K562 (cell line): ENCODE data around the gene ADARB2. TPM values are rescaled to one million over a fixed set of nuclear protein-coding genes. Genes with fewer than 3 reads are reported as not detected.

Experiments used
- ATAC-seq: fragments of 200-7000 bp; cut with Tn5 transposase; 3 replicates; pipeline ENCODE4 v1.9.1; 2020; ENCODE audit warnings: moderate library complexity
- BruUV-seq: library from RNA; stranded (reverse); fragments of 400-500 nt; replicated peaks from 2 replicates; lab custom pipeline; 2021; lab: Mats Ljungman, UMichigan
- CTCF ChIA-PET: fragments of 300-600 bp; formaldehyde crosslinking; extraction: SDS; loops from one replicate; lab custom pipeline; 2021; ENCODE audit warnings: low intra/inter-chr PET ratio; lab: Yijun Ruan, JAX
- POLR2A ChIA-PET: fragments of 300-600, 350-650 bp; sonication (Branson Sonifier 250); formaldehyde crosslinking; extraction: SDS; loops from one replicate; lab custom pipeline; 2021; ENCODE audit warnings: antibody characterized with exemption, inconsistent platforms; lab: Yijun Ruan, JAX
- DNase-seq, 4 experiments: peaks; one replicate each; pipeline versions ENCODE4 v3.0.0 to v3.0.0-alpha.2; 2011 to 2018; ENCODE audit warnings: low spot score in 3 of 4, mixed read lengths in 3 of 4; ENCODE audit errors: extremely low read depth in 1 of 4
- FAIRE-seq: peaks from 2 replicates; lab custom pipeline; 2011; peaks lifted over from hg19 to GRCh38; lab: Jason Lieb, UNC
- H2AFZ ChIP-seq: 2 replicates; pipeline ENCODE4 v1.6.0; 2011; ENCODE audit warnings: low read depth, low read length, control low read depth, inconsistent platforms
- H3K27ac ChIP-seq: fragments of 200-600 bp; 3 replicates; pipeline ENCODE4 v1.8.0; 2011; ENCODE audit warnings: low read depth, mild to moderate bottlenecking, control low read depth, inconsistent platforms, low read length, moderate library complexity, mixed read lengths; ENCODE audit errors: extremely low read depth
- H3K27me3 ChIP-seq, 2 experiments: fragments of 300-600 bp in 1 of 2; 2 replicates in 1 of 2; 3 replicates in 1 of 2; pipeline versions ENCODE4 v1.6.0 to v1.8.0; 2011; ENCODE audit warnings: inconsistent platforms in 2 of 2, low read length in 2 of 2, mild to moderate bottlenecking in 1 of 2, mixed read lengths in 1 of 2, moderate library complexity in 1 of 2; ENCODE audit not compliant: control insufficient read depth in 2 of 2, insufficient read depth in 2 of 2
- H3K36me3 ChIP-seq: fragments of 300-600 bp; 3 replicates; pipeline ENCODE4 v1.8.0; 2011; ENCODE audit warnings: mild to moderate bottlenecking, low read length, inconsistent platforms; ENCODE audit not compliant: control insufficient read depth, insufficient read depth
- H3K4me1 ChIP-seq, 2 experiments: fragments of 200-600 bp in 1 of 2; replicated peaks in 1 of 2; 2 replicates in 1 of 2; 3 replicates in 1 of 2; pipeline versions ENCODE4 v1.5.1 to v1.8.0; 2011; ENCODE audit warnings: inconsistent platforms in 2 of 2, low read length in 2 of 2, mild to moderate bottlenecking in 1 of 2, mixed read lengths in 1 of 2, moderate library complexity in 1 of 2; ENCODE audit not compliant: control insufficient read depth in 2 of 2, insufficient read depth in 2 of 2
- H3K4me2 ChIP-seq: 2 replicates; pipeline ENCODE4 v1.6.1; 2011; ENCODE audit warnings: low read length, control low read depth, inconsistent platforms, mixed read lengths; ENCODE audit not compliant: insufficient read depth
- H3K4me3 ChIP-seq: fragments of 200-600 bp; sonication (generic), shearing (Covaris generic); 2 replicates; pipeline ENCODE4 v1.5.1; 2016; ENCODE audit warnings: control low read depth, inconsistent platforms
- H3K79me2 ChIP-seq: fragments of 200-600 bp; 3 replicates; pipeline ENCODE4 v1.8.0; 2011; ENCODE audit warnings: low read length, inconsistent platforms; ENCODE audit not compliant: control insufficient read depth, insufficient read depth
- H3K9ac ChIP-seq, 2 experiments: 2 replicates each; pipeline versions ENCODE4 v1.6.0 to v1.6.1; 2011; ENCODE audit warnings: low read depth in 2 of 2, low read length in 2 of 2, control low read depth in 1 of 2, inconsistent platforms in 1 of 2, mild to moderate bottlenecking in 1 of 2, mixed read lengths in 1 of 2; ENCODE audit not compliant: insufficient read depth in 1 of 2
- H3K9me1 ChIP-seq: one replicate; pipeline ENCODE4 v1.6.0; 2011; ENCODE audit warnings: inconsistent platforms, mild to moderate bottlenecking, low read length, moderate library complexity; ENCODE audit not compliant: control insufficient read depth, insufficient read depth
- H3K9me3 ChIP-seq: replicated peaks from 2 replicates; pipeline ENCODE4 v1.5.1; 2011; ENCODE audit warnings: low read depth, low read length, inconsistent platforms; ENCODE audit not compliant: control insufficient read depth, insufficient read depth
- H4K20me1 ChIP-seq: replicated peaks from 2 replicates; pipeline ENCODE4 v1.6.1; 2011; ENCODE audit warnings: low read length, inconsistent platforms, mixed read lengths; ENCODE audit not compliant: control insufficient read depth, insufficient read depth
- MEIS2 ChIP-seq: fragments of 450-650 bp; IDR thresholded peaks from 2 replicates; pipeline ENCODE4 v1.6.1; 2014; ENCODE audit warnings: mild to moderate bottlenecking; ENCODE audit not compliant: partially characterized antibody
- PRPF4 ChIP-seq: fragments of 200-400 bp; formaldehyde crosslinking; IDR thresholded peaks from one replicate; pipeline ENCODE4 v1.6.1; 2017; ENCODE audit warnings: low read length, low read depth, mild to moderate bottlenecking; ENCODE audit not compliant: insufficient read depth, poor library complexity, severe bottlenecking
- ZFPM2 ChIP-seq: fragments of 250-450 bp; sonication (Bioruptor Pico); IDR thresholded peaks from 2 replicates; pipeline ENCODE4 v1.5.1; 2022; ENCODE audit warnings: mild to moderate bottlenecking
- ZNF24 ChIP-seq: fragments of 450-650 bp; IDR thresholded peaks from 2 replicates; pipeline ENCODE4 v1.6.1; 2016
- ZNF764 ChIP-seq: fragments of 250-450 bp; sonication (Bioruptor Pico); IDR thresholded peaks from 2 replicates; pipeline ENCODE4 v1.4.0; 2020; ENCODE audit warnings: low read depth, mild to moderate bottlenecking, moderate library complexity
- WGBS: fragments of 100-300 bp; shearing (Covaris generic); methylation state at CpG from one replicate; pipeline ENCODE4 v1.1.6; 2016; ENCODE audit warnings: low coverage, mixed read lengths; ENCODE audit not compliant: insufficient coverage; ENCODE audit errors: missing lambda C conversion rate; 5-methylcytosine and 5-hydroxymethylcytosine counted together
- in situ Hi-C: fragments of 300-500 bp; cut with MboI; formaldehyde crosslinking; loops from 4 replicates; pipeline ENCODE4 v1.15.0; 2018; ENCODE audit warnings: inconsistent platforms, mixed read lengths
- intact Hi-C: fragments of 100-400 bp; cut with micrococcal nuclease; formaldehyde crosslinking; loops from 2 replicates; pipeline ENCODE4 v1.14.2; 2022
- polyA plus RNA-seq, 8 experiments: library from polyadenylated mRNA; depleted of rRNA in 4 of 8; stranded (reverse) in 5 of 8; unstranded in 3 of 8; fragments of >200 nt; fragmentation: Nextera tagmentation in 2 of 8; fragmentation: Illumina TruSeq in 1 of 8; extraction: Ambion mirVana in 2 of 8; extraction: Trizol in 1 of 8; gene quantifications; 2 replicates each; pipeline versions ENCODE4 v1.2.1 to v1.2.3, GENCODE V29; 2011 to 2014; ENCODE audit warnings: inconsistent platforms in 1 of 8, missing spikeins in 1 of 8
- total RNA-seq, 7 experiments: library from RNA; depleted of rRNA in 6 of 7; stranded (reverse); fragments of >200 nt in 6 of 7; fragmentation: Illumina TruSeq in 2 of 7; extraction: Trizol in 2 of 7; gene quantifications; 2 replicates each; pipeline versions ENCODE4 v1.2.1 to v1.2.3, GENCODE V29; 2011 to 2021; ENCODE audit warnings: low replicate concordance in 1 of 7

The ADARB2 gene
- total and polyA plus RNA-seq, 9 of the 15 experiments (the other 6 are each of a cell fraction or from before 2014, with no cell fraction given): not detected

DNA sequence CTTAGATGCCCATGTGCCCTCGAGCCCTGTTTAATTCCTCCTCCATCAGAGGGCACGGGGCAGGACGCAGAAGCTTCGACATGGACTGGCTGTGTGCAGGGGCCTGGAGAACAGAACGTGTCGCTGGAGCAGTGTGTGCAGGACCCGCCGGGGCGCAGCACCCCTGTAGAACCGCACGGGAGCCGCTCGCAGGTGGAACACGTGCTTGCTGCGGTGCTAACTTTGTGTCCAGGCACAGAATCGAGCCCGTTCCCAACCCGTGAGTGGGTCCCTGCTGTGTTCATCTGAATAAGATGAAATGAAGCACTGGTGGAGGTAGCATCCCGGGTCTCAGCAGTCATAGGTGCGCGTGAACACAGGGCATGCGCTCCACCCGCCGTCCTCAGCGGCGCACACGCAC lies 564.2 kb downstream of the ADARB2 start:
- 9% methylated on average over 27 of the region's 27 CpGs for WGBS
- intact Hi-C loops: no loop called here
- no peaks in the 10 kb centered on the region for H3K9me3 ChIP-seq
- no peaks in the 10 kb centered on the region for H3K79me2 ChIP-seq
- no peak for FAIRE-seq
- no peak overlapping the region for H3K27ac ChIP-seq
- no peaks in the 10 kb centered on the region for H3K36me3 ChIP-seq
- in situ Hi-C loops: no loop called here
- H2AFZ ChIP-seq: no peak overlapping the region
- no peak for TF ChIP-seq MEIS2
- TF ChIP-seq ZFPM2 (CRISPR knock-in tag): no peak
- TF ChIP-seq PRPF4: no peak
- TF ChIP-seq ZNF764 (CRISPR knock-in tag): no peak
- no peak for TF ChIP-seq ZNF24
- no peak for ATAC-seq
- CTCF ChIA-PET: no interaction called here
- no peak overlapping the region for H3K4me3 ChIP-seq
- POLR2A ChIA-PET: interaction anchor here (1.6 to 3.5 kb wide), 3 partner anchors 9 to 12 kb away, joined by 4 to 11 read pairs (median 5); no protein-coding TSS in a partner anchor
- peaks cover 6% of the 10 kb centered on the region for H3K9me1 ChIP-seq
- peaks cover 39 to 85% of the 10 kb centered on the region in 2 experiments for H3K27me3 ChIP-seq
- H4K20me1 ChIP-seq: peaks cover 33% of the 10 kb centered on the region
- H3K4me2 ChIP-seq: no peak overlapping the region
- no peak for DNase-seq
- peaks cover 0 to 6% of the 10 kb centered on the region in 2 experiments; a peak in 1 of 5 replicates for H3K4me1 ChIP-seq
- BruUV-seq: no TSS peak
- H3K9ac ChIP-seq: no peak overlapping the region; a peak in 1 of 4 replicates
